OCI-LY3 (cell line): Measurements from ENCODE around the gene ATP2A2.
A peak's percentile ranks its signal among the peaks of the same experiment; 100 is the strongest.
"Not testable (repeated sequence)": the region's sequence is repeated elsewhere in the genome, so short reads cannot be mapped to it uniquely, and the experiment has no call there.

Experiments used
- H2AFZ ChIP-seq: fragments of 200-600, 300-600 bp; shearing (Covaris generic); 2 replicates; pipeline ENCODE4 v1.6.0; 2014; ENCODE audit warnings: antibody characterized with exemption, low read depth, low read length
- H3K27ac ChIP-seq: fragments of 200-600, 300-600 bp; sonication (generic); 2 replicates; pipeline ENCODE4 v1.5.1; 2014; ENCODE audit warnings: mild to moderate bottlenecking, low read length, moderate library complexity, mixed read lengths
- H3K27me3 ChIP-seq: fragments of 200-600, 300-600 bp; sonication (generic); 2 replicates; pipeline ENCODE4 v1.6.1; 2014; ENCODE audit warnings: low read depth, low read length, mixed read lengths
- H3K36me3 ChIP-seq: fragments of 200-600, 300-600 bp; sonication (generic); replicated peaks from 2 replicates; pipeline ENCODE3; 2014; ENCODE audit warnings: low read depth, low read length, mixed read lengths
- H3K4me1 ChIP-seq: fragments of 300-600, 200-600 bp; sonication (generic); 2 replicates; pipeline ENCODE4 v1.6.1; 2014; ENCODE audit warnings: low read length, mixed read lengths
- H3K4me2 ChIP-seq: fragments of 200-600, 300-600 bp; sonication (generic); 2 replicates; pipeline ENCODE4 v1.6.1; 2014; ENCODE audit warnings: low read length, mixed read lengths
- H3K4me3 ChIP-seq: fragments of 300-600, 200-600 bp; sonication (generic); 2 replicates; pipeline ENCODE4 v1.5.1; 2014; ENCODE audit warnings: antibody characterized with exemption, mild to moderate bottlenecking, low read length, moderate library complexity
- H3K79me2 ChIP-seq: fragments of 300-600, 200-600 bp; shearing (Covaris generic); 2 replicates; pipeline ENCODE4 v1.6.1; 2014; ENCODE audit warnings: mild to moderate bottlenecking, low read length, mixed read lengths
- H3K9ac ChIP-seq: fragments of 300-600, 200-600 bp; shearing (Covaris generic); 2 replicates; pipeline ENCODE4 v1.6.0; 2014; ENCODE audit warnings: mild to moderate bottlenecking, low read length, moderate library complexity
- H3K9me3 ChIP-seq: fragments of 200-600, 300-600 bp; shearing (Covaris generic); 2 replicates; pipeline ENCODE4 v1.6.1; 2014; ENCODE audit warnings: low read length, mixed read lengths; ENCODE audit not compliant: insufficient read depth
- H4K20me1 ChIP-seq: fragments of 200-600, 300-600 bp; sonication (generic); 2 replicates; pipeline ENCODE4 v1.6.1; 2016; ENCODE audit warnings: low read length, mixed read lengths; ENCODE audit not compliant: insufficient read depth
- CTCF ChIP-seq: fragments of 200-600, 300-600 bp; sonication (generic); IDR thresholded peaks from 2 replicates; pipeline ENCODE4 v1.5.1; 2014; ENCODE audit warnings: antibody characterized with exemption, low read length, low read depth
- EZH2phosphoT487 ChIP-seq: fragments of 200-600 bp; shearing (Covaris generic); IDR thresholded peaks from 2 replicates; pipeline ENCODE4 v1.6.1; 2018; ENCODE audit warnings: antibody characterized with exemption, mixed run types, low read depth

ATP2A2 gene

GRCh38 chr12:110354172-110354780 lies 73.2 kb downstream of the ATP2A2 start:
- no peak overlapping the region for H3K4me2 ChIP-seq
- no peaks in the 10 kb centered on the region for H3K27me3 ChIP-seq
- H4K20me1 ChIP-seq: no peaks in the 10 kb centered on the region; the same call in 1 of the 2 replicates
- no peaks in the 10 kb centered on the region for H3K9me3 ChIP-seq
- peaks cover 20% of the 10 kb centered on the region for H3K36me3 ChIP-seq
- H3K9ac ChIP-seq: no peak overlapping the region
- no peak overlapping the region for H3K27ac ChIP-seq
- no peaks in the 10 kb centered on the region for H3K79me2 ChIP-seq
- TF ChIP-seq CTCF: no peak
- no peak for TF ChIP-seq EZH2phosphoT487
- no peaks in the 10 kb centered on the region for H3K4me1 ChIP-seq
- H2AFZ ChIP-seq: no peak overlapping the region
- no peak overlapping the region for H3K4me3 ChIP-seq

- H3K4me2 ChIP-seq: no peak overlapping the region
- H3K9me3 ChIP-seq: no peaks in the 10 kb centered on the region
- no peaks in the 10 kb centered on the region for H3K79me2 ChIP-seq
- no peak for TF ChIP-seq EZH2phosphoT487
- TF ChIP-seq CTCF: peak; percentile 71
- no peak overlapping the region for H3K27ac ChIP-seq
- no peaks in the 10 kb centered on the region for H3K4me1 ChIP-seq
- no peak overlapping the region for H2AFZ ChIP-seq
- no peak overlapping the region for H3K9ac ChIP-seq
- H3K27me3 ChIP-seq: no peaks in the 10 kb centered on the region
- no peaks in the 10 kb centered on the region; the same call in 1 of the 2 replicates for H4K20me1 ChIP-seq
- no peak overlapping the region for H3K4me3 ChIP-seq
- H3K36me3 ChIP-seq: peaks cover 15% of the 10 kb centered on the region
Measured at GRCh38 chr12:110355073-110355472, 74.0 kb downstream of the ATP2A2 start.

- H3K4me1 ChIP-seq, H3K9ac ChIP-seq, H2AFZ ChIP-seq, H3K4me2 ChIP-seq, H3K4me3 ChIP-seq, H3K27ac ChIP-seq, H3K36me3 ChIP-seq, H3K79me2 ChIP-seq, H4K20me1 ChIP-seq, H3K9me3 ChIP-seq, H3K27me3 ChIP-seq: not testable (repeated sequence)
Measured at GRCh38 chr12:110358384-110359097, 77.5 kb downstream of the ATP2A2 start.

GRCh38 chr12:110361216-110361615 lies 80.2 kb downstream of the ATP2A2 start:
- H3K4me2 ChIP-seq: no peak overlapping the region
- no peak overlapping the region for H3K27ac ChIP-seq
- H3K36me3 ChIP-seq: no peaks in the 10 kb centered on the region
- no peaks in the 10 kb centered on the region for H3K4me1 ChIP-seq
- no peaks in the 10 kb centered on the region for H3K27me3 ChIP-seq
- H3K9me3 ChIP-seq: no peaks in the 10 kb centered on the region
- no peaks in the 10 kb centered on the region for H4K20me1 ChIP-seq
- no peak overlapping the region for H3K4me3 ChIP-seq
- TF ChIP-seq CTCF (no peak), EZH2phosphoT487 (no peak)
- H3K9ac ChIP-seq: no peak overlapping the region
- no peak overlapping the region for H2AFZ ChIP-seq
- H3K79me2 ChIP-seq: no peaks in the 10 kb centered on the region
